ENCODE measurements around the gene DPEP3.

DPEP3 gene

DNA sequence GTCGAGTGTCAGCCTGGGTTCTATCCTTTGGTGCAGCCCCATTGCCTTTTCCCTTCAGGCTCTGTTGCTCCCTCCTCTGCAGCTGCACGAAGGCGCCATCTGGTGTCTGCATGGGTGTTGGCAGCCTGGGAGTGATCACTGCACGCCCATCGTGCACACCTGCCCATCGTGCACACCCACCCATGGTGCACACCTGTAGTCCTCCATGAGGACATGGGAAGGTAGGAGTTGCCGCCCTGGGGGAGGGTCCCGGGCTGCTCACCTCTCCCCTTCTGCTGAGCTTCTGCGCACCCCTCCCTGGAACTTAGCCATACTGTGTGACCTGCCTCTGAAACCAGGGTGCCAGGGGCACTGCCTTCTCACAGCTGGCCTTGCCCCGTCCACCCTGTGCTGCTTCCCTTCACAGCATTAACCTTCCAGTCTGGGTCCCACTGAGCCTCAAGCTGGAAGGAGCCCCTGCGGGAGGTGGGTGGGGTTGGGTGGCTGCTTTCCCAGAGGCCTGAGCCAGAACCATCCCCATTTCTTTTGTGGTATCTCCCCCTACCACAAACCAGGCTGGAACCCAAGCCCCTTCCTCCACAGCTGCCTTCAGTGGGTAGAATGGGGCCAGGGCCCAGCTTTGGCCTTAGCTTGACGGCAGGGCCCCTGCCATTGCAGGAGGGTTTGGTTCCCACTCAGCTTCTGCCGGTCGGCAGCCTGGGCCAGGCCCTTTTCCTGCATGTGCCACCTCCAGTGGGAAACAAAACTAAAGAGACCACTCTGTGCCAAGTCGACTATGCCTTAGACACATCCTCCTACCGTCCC lies 51.5 kb downstream of the DPEP3 start:
- DNase-seq: peak; percentile 88

DNA sequence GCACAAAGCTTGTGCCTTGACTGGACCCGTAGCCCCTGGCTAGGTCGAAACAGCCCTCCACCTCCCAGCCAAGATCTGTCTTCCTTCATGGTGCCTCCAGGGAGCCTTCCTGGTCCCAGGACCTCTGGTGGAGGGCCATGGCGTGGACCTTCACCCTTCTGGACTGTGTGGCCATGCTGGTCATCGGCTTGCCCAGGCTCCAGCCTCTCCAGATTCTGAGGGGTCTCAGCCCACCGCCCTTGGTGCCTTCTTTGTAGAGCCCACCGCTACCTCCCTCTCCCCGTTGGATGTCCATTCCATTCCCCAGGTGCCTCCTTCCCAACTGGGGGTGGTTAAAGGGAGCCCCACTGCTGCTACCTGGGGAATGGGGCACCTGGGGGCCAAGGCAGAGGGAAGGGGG lies 52.2 kb downstream of the DPEP3 start:
- DNase-seq: no peak

DNA sequence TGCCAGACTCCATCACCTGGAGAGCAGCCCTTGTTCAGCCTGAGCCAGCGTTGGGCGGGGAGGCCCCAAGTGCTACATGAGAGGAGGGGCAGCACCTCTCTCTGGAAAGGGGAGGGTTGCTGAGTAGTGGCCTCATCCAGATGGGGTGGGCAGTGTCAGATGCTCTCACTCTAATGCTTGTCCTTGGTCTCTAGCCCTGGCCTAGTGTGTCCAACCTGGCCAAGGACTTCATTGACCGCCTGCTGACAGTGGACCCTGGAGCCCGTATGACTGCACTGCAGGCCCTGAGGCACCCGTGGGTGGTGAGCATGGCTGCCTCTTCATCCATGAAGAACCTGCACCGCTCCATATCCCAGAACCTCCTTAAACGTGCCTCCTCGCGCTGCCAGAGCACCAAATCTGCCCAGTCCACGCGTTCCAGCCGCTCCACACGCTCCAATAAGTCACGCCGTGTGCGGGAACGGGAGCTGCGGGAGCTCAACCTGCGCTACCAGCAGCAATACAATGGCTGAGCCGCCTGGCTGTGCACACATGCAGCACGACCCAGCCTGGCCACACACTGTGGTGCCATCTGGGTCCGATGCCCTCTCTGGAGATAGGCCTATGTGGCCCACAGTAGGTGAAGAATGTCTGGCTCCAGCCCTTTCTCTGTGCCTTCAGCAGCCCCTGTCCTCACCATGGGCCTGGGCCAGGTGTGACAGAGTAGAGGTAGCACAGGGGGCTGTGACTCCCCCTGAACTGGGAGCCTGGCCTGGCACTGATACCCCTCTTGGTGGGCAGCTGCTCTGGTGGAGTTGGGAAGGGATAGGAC lies 53.0 kb downstream of the DPEP3 start:
- no peak for DNase-seq

DNA sequence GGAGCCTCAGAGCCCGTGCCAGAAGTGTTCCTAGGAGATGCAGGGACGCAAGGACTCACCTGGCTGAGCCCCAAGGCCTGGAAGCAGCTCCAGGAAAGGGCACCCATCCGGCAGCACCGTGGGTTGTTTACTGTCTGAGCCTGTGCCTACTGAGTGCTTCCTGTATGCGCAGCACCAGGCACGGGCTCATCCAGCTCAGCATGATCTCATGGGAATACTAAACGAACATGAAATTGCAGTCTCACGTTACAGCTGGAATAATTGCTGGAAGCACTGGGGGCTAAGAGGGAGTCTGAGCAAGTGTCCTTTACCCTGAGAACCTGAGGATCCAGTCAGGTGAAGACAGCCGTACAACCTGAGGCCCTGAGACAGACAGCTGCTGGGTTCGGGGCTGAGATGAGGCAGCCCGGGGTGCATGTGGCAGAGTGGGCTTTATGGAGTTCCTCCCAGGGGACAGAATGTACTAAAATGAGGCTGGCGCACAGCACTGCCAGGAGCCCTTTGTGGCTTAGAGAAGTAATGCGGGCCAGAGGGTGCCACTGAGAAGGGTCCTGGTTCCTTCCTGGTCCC lies 54.0 kb downstream of the DPEP3 start:
- peak; percentile 53 for DNase-seq

Measured in activated CD8-positive, alpha-beta memory T cell treated with anti-CD3 and anti-CD28 coated beads, Interleukin-2, amount 50 U/mL, for 48 hours (primary cell).